WTC11 (cell line): ENCODE results near the gene CNTLN. TPM values are rescaled to one million over a fixed set of nuclear protein-coding genes. Genes with fewer than 3 reads are reported as not detected.

Experiments
- ATAC-seq: fragments of 200-7000 bp; cut with Tn5 transposase; 2 replicates; pipeline ENCODE4 v1.10.0; 2021; ENCODE audit warnings: mild to moderate bottlenecking, moderate library complexity
- CTCF ChIA-PET: fragments of 300-600 bp; sonication (Branson Sonifier 250); formaldehyde crosslinking; loops from one replicate; lab custom pipeline; 2021; ENCODE audit warnings: antibody characterized with exemption; lab: Charles Lee
- POLR2A ChIA-PET: fragments of 350-600 bp; sonication (Branson Sonifier 250); formaldehyde crosslinking; loops from one replicate; lab custom pipeline; 2021; ENCODE audit warnings: antibody characterized with exemption; lab: Charles Lee
- DNase-seq: peaks from one replicate; pipeline ENCODE4 v3.0.0; 2021; ENCODE audit warnings: low spot score
- H3K27ac Mint-ChIP-seq: 2 replicates; pipeline ENCODE4 v1.8.0; 2021; ENCODE audit warnings: mixed read lengths
- H3K27me3 Mint-ChIP-seq: 2 replicates; pipeline ENCODE4 v1.8.0; 2021; ENCODE audit warnings: low read depth, mild to moderate bottlenecking, moderate library complexity, mixed read lengths
- H3K36me3 Mint-ChIP-seq: 2 replicates; pipeline ENCODE4 v1.8.0; 2021; ENCODE audit warnings: mixed read lengths
- H3K4me1 Mint-ChIP-seq: 2 replicates; pipeline ENCODE4 v1.8.0; 2022; ENCODE audit warnings: mixed read lengths
- H3K4me3 Mint-ChIP-seq: 2 replicates; pipeline ENCODE4 v1.8.0; 2021; ENCODE audit warnings: mild to moderate bottlenecking, moderate library complexity, mixed read lengths
- H3K9me3 Mint-ChIP-seq: 2 replicates; pipeline ENCODE4 v1.8.0; 2021; ENCODE audit warnings: mixed read lengths
- AFF4 ChIP-seq: sonication (generic); formaldehyde crosslinking; IDR thresholded peaks from 2 replicates; pipeline ENCODE4 v1.8.1; 2023; ENCODE audit warnings: mild to moderate bottlenecking, missing genetic modification reagents, borderline replicate concordance
- CTCF ChIP-seq: fragments of 200-600 bp; IDR thresholded peaks from 2 replicates; pipeline ENCODE4 v1.8.0; 2022; ENCODE audit warnings: antibody characterized with exemption
- GTF2I ChIP-seq: fragments of 250-450 bp; sonication (Bioruptor Pico); conservative IDR thresholded peaks from 2 replicates; pipeline ENCODE4 v1.4.0; 2021; ENCODE audit warnings: mild to moderate bottlenecking
- NFYB ChIP-seq: sonication (generic); formaldehyde crosslinking; conservative IDR thresholded peaks from 2 replicates; pipeline ENCODE4 v1.8.0; 2022; ENCODE audit warnings: low read depth, missing genetic modification reagents
- NR1H2 ChIP-seq: sonication (generic); formaldehyde crosslinking; IDR thresholded peaks from 2 replicates; pipeline ENCODE4 v1.9.0; 2021; ENCODE audit warnings: mild to moderate bottlenecking, moderate library complexity, missing genetic modification reagents
- OVOL2 ChIP-seq: fragments of 250-450 bp; sonication (Bioruptor Pico); IDR thresholded peaks from 2 replicates; pipeline ENCODE4 v1.9.0; 2021; ENCODE audit warnings: mild to moderate bottlenecking, borderline replicate concordance
- RORB ChIP-seq: fragments of 250-450 bp; sonication (Bioruptor Pico); IDR thresholded peaks from 2 replicates; pipeline ENCODE4 v1.9.0; 2021; ENCODE audit warnings: mild to moderate bottlenecking
- TCF7 ChIP-seq: sonication (generic); formaldehyde crosslinking; IDR thresholded peaks from 2 replicates; pipeline ENCODE4 v1.8.0; 2022; ENCODE audit warnings: mild to moderate bottlenecking, low read depth, missing genetic modification reagents, moderate library complexity
- TEAD4 ChIP-seq: sonication (generic); formaldehyde crosslinking; IDR thresholded peaks from 2 replicates; pipeline ENCODE4 v1.8.0; 2022; ENCODE audit warnings: mild to moderate bottlenecking, missing genetic modification reagents
- USF2 ChIP-seq: sonication (generic); formaldehyde crosslinking; IDR thresholded peaks from 2 replicates; pipeline ENCODE4 v1.8.1; 2023; ENCODE audit warnings: mild to moderate bottlenecking, missing genetic modification reagents, moderate library complexity
- total RNA-seq: library from RNA; stranded (reverse); gene quantifications from 3 replicates; pipeline ENCODE4 v1.2.3, GENCODE V29; 2021
- TF ChIP-seq, protein P1 (sequence below): fragments of 250-450 bp; sonication (Bioruptor Pico); IDR thresholded peaks from 2 replicates; pipeline ENCODE4 v1.8.0; 2021; ENCODE audit warnings: mild to moderate bottlenecking
- TF ChIP-seq, protein P2 (sequence below): sonication (generic); formaldehyde crosslinking; IDR thresholded peaks from 2 replicates; pipeline ENCODE4 v1.8.1; 2023; ENCODE audit warnings: mild to moderate bottlenecking, missing genetic modification reagents
- TF ChIP-seq, protein P3 (sequence below): sonication (generic); formaldehyde crosslinking; IDR thresholded peaks from 2 replicates; pipeline ENCODE4 v1.8.1; 2022; ENCODE audit warnings: missing genetic modification reagents, borderline replicate concordance

Gene CNTLN
- total RNA-seq, 1 experiment from 2014 or later = 13.4 TPM

DNA sequence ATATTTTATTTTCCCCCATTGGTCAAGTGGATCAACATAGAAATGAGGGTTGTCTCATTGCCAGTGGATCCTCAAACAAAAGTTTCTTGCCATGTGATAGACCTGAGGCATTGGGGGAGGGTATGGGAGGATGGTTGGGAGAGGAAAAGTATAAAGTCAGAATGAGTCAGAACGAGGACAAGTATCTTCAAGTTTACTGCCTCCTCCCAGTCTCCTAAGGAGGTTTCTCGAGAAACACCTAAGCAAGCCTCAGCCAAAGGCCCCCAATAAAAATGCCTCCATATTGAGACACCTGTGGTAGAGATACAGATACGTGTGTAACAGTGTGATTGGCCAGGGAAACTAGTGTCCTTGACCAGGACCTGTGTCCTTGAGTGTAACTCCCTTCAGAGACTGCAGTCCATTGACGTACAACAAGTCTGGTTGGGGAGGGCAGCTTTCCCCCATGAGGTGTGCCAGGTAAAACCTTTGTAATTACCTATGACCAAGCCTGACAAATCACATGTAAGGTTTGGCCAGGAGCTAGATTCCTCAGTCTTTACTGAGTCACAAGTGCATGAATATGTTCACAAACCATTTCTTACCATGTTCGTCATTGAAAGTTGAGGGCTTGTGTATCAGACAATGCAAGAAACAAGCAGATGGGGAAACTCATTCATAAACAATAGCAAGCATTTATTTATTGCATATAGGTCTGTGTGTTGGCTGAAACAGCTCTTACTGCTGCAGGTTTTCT lies 245.5 kb downstream of the CNTLN start:
- Mint-ChIP-seq H3K27me3 (no peaks in the 10 kb centered on the region), H3K4me3 (no peak overlapping the region), H3K4me1 (no peaks in the 10 kb centered on the region), H3K36me3 (peaks cover 9% of the 10 kb centered on the region), H3K27ac (no peak overlapping the region), H3K9me3 (peaks cover 8% of the 10 kb centered on the region)
- TF ChIP-seq, protein P1, sequence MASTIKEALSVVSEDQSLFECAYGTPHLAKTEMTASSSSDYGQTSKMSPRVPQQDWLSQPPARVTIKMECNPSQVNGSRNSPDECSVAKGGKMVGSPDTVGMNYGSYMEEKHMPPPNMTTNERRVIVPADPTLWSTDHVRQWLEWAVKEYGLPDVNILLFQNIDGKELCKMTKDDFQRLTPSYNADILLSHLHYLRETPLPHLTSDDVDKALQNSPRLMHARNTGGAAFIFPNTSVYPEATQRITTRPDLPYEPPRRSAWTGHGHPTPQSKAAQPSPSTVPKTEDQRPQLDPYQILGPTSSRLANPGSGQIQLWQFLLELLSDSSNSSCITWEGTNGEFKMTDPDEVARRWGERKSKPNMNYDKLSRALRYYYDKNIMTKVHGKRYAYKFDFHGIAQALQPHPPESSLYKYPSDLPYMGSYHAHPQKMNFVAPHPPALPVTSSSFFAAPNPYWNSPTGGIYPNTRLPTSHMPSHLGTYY (CRISPR knock-in tag) = no peak
- TF ChIP-seq TCF7 (CRISPR knock-in tag) = no peak
- no peak for TF ChIP-seq NFYB
- TF ChIP-seq, protein P2, sequence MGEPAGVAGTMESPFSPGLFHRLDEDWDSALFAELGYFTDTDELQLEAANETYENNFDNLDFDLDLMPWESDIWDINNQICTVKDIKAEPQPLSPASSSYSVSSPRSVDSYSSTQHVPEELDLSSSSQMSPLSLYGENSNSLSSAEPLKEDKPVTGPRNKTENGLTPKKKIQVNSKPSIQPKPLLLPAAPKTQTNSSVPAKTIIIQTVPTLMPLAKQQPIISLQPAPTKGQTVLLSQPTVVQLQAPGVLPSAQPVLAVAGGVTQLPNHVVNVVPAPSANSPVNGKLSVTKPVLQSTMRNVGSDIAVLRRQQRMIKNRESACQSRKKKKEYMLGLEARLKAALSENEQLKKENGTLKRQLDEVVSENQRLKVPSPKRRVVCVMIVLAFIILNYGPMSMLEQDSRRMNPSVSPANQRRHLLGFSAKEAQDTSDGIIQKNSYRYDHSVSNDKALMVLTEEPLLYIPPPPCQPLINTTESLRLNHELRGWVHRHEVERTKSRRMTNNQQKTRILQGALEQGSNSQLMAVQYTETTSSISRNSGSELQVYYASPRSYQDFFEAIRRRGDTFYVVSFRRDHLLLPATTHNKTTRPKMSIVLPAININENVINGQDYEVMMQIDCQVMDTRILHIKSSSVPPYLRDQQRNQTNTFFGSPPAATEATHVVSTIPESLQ (CRISPR knock-in tag) = no peak
- no peak for TF ChIP-seq OVOL2 (CRISPR knock-in tag)
- TF ChIP-seq TEAD4 (CRISPR knock-in tag) = no peak
- TF ChIP-seq RORB = no peak
- TF ChIP-seq USF2 = no peak
- TF ChIP-seq NR1H2 (CRISPR knock-in tag) = no peak
- no peak for TF ChIP-seq CTCF
- TF ChIP-seq, protein P3, sequence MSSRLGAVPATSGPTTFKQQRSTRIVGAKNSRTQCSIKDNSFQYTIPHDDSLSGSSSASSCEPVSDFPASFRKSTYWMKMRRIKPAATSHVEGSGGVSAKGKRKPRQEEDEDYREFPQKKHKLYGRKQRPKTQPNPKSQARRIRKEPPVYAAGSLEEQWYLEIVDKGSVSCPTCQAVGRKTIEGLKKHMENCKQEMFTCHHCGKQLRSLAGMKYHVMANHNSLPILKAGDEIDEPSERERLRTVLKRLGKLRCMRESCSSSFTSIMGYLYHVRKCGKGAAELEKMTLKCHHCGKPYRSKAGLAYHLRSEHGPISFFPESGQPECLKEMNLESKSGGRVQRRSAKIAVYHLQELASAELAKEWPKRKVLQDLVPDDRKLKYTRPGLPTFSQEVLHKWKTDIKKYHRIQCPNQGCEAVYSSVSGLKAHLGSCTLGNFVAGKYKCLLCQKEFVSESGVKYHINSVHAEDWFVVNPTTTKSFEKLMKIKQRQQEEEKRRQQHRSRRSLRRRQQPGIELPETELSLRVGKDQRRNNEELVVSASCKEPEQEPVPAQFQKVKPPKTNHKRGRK (CRISPR knock-in tag) = no peak
- TF ChIP-seq GTF2I (CRISPR knock-in tag) = no peak
- no peak for TF ChIP-seq AFF4 (CRISPR knock-in tag)
- ChIA-PET CTCF (interaction anchor here (0.7 kb wide), 1 partner anchor 42 kb away, joined by 3 read pairs; no protein-coding TSS in a partner anchor), POLR2A (no interaction called here)
- ATAC-seq = no peak
- DNase-seq = no peak
